Glutamatergic neuron (in vitro differentiated cells): Measurements from ENCODE around the gene DHX9. TPM values are rescaled to one million over a fixed set of nuclear protein-coding genes. Genes with fewer than 3 reads are reported as not detected.

Experiments used
- DNase-seq: peaks from one replicate; pipeline ENCODE4 v3.0.0; 2022
- H3K27ac Mint-ChIP-seq: one replicate; pipeline ENCODE4 v1.8.0; 2020; ENCODE audit warnings: mild to moderate bottlenecking, mixed read lengths, inconsistent platforms; ENCODE audit not compliant: unreplicated experiment
- H3K27me3 Mint-ChIP-seq: one replicate; pipeline ENCODE4 v1.8.0; 2020; ENCODE audit warnings: mild to moderate bottlenecking, moderate library complexity, mixed read lengths, inconsistent platforms; ENCODE audit not compliant: unreplicated experiment
- H3K36me3 Mint-ChIP-seq: one replicate; pipeline ENCODE4 v1.8.0; 2020; ENCODE audit warnings: mild to moderate bottlenecking, mixed read lengths, inconsistent platforms; ENCODE audit not compliant: unreplicated experiment
- H3K4me1 Mint-ChIP-seq: one replicate; pipeline ENCODE4 v1.8.0; 2020; ENCODE audit warnings: mild to moderate bottlenecking, low read depth, mixed read lengths, inconsistent platforms; ENCODE audit not compliant: unreplicated experiment
- H3K4me3 Mint-ChIP-seq: one replicate; pipeline ENCODE4 v1.8.0; 2020; ENCODE audit warnings: mild to moderate bottlenecking, mixed read lengths, inconsistent platforms; ENCODE audit not compliant: unreplicated experiment
- H3K9me3 Mint-ChIP-seq: one replicate; pipeline ENCODE4 v1.8.0; 2020; ENCODE audit warnings: mild to moderate bottlenecking, moderate library complexity, mixed read lengths, inconsistent platforms; ENCODE audit not compliant: unreplicated experiment
- total RNA-seq: library from RNA; stranded (reverse); fragmentation: NEBNext Ultra II Directional; extraction: Animal tissue kit (Norgen Biotek cat#: 25700); gene quantifications from one replicate; pipeline ENCODE4 v1.2.1, GENCODE V29; 2021; ENCODE audit not compliant: unreplicated experiment
- TF ChIP-seq, protein P1 (sequence below): fragments of 200-600 bp; sonication (generic); IDR thresholded peaks from one replicate; pipeline ENCODE4 v1.5.0; 2021; ENCODE audit not compliant: partially characterized antibody, unreplicated experiment

Gene DHX9
- total RNA-seq, 1 donor from 2014 or later: 215 TPM

DNA sequence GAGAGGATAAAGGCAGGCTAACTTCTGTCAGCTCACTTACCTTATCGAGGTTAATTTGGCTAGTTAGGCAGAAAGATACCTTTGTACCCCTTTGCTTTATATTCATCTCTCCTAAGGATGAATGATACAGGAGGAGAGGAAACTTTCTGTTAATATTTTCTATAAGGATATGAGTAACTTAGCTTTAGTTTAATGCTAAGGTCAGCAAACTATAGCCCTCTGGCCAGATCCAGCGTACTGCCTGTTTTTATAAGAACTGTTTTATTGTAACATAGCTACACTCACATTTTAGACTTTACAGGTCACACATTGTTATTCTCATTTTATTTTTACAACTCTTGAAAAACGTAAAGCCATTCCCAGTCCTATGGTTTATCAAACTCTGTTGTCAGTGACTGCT lies 18.1 kb downstream of the DHX9 start:
- no peak for DNase-seq
- Mint-ChIP-seq H3K4me3 (no peak overlapping the region), H3K27ac (no peak overlapping the region)

GRCh38 chr1:182860658-182861057 lies 21.5 kb downstream of the DHX9 start:
- no peaks in the 10 kb centered on the region for H3K27me3 Mint-ChIP-seq
- H3K27ac Mint-ChIP-seq: no peak overlapping the region
- H3K9me3 Mint-ChIP-seq: no peaks in the 10 kb centered on the region
- H3K4me3 Mint-ChIP-seq: no peak overlapping the region
- TF ChIP-seq, protein P1, sequence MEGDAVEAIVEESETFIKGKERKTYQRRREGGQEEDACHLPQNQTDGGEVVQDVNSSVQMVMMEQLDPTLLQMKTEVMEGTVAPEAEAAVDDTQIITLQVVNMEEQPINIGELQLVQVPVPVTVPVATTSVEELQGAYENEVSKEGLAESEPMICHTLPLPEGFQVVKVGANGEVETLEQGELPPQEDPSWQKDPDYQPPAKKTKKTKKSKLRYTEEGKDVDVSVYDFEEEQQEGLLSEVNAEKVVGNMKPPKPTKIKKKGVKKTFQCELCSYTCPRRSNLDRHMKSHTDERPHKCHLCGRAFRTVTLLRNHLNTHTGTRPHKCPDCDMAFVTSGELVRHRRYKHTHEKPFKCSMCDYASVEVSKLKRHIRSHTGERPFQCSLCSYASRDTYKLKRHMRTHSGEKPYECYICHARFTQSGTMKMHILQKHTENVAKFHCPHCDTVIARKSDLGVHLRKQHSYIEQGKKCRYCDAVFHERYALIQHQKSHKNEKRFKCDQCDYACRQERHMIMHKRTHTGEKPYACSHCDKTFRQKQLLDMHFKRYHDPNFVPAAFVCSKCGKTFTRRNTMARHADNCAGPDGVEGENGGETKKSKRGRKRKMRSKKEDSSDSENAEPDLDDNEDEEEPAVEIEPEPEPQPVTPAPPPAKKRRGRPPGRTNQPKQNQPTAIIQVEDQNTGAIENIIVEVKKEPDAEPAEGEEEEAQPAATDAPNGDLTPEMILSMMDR: no peak
- no peaks in the 10 kb centered on the region for H3K36me3 Mint-ChIP-seq
- H3K4me1 Mint-ChIP-seq: no peaks in the 10 kb centered on the region
- no peak for DNase-seq

More for the DNA sequence above, 18.1 kb downstream of the DHX9 start:
- Mint-ChIP-seq H3K36me3 (no peaks in the 10 kb centered on the region), H3K9me3 (no peaks in the 10 kb centered on the region), H3K4me1 (no peaks in the 10 kb centered on the region), H3K27me3 (no peaks in the 10 kb centered on the region)
- TF ChIP-seq, protein P1: no peak

GRCh38 chr1:182861994-182862393 lies 22.8 kb downstream of the DHX9 start:
- DNase-seq: no peak
- no peaks in the 10 kb centered on the region for H3K4me1 Mint-ChIP-seq
- TF ChIP-seq, protein P1: no peak
- no peaks in the 10 kb centered on the region for H3K27me3 Mint-ChIP-seq
- H3K4me3 Mint-ChIP-seq: no peak overlapping the region
- H3K27ac Mint-ChIP-seq: no peak overlapping the region
- H3K36me3 Mint-ChIP-seq: no peaks in the 10 kb centered on the region
- H3K9me3 Mint-ChIP-seq: no peaks in the 10 kb centered on the region

DNA sequence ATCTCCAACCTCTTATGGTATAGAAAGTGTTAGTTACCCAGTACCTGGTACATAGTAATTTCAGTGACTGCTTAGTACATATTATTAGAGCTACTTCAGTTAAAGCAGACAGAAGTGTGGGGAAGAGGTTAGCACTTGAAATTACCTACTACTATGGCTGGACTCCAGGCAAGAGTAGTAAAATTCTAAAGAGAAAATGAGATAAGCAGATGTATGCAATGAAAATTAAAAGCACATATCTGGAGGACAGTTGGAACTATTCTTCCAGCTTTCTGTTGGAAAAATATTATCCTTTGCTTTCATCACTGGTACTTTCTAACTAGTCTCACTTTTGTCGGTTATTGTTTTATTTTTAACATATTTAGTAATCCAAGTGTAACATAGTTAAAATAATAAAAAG lies 23.7 kb downstream of the DHX9 start:
- Mint-ChIP-seq H3K4me1 (no peaks in the 10 kb centered on the region), H3K36me3 (no peaks in the 10 kb centered on the region), H3K4me3 (no peak overlapping the region), H3K9me3 (no peaks in the 10 kb centered on the region), H3K27me3 (no peaks in the 10 kb centered on the region), H3K27ac (no peak overlapping the region)
- TF ChIP-seq, protein P1: no peak
- no peak for DNase-seq

DNA sequence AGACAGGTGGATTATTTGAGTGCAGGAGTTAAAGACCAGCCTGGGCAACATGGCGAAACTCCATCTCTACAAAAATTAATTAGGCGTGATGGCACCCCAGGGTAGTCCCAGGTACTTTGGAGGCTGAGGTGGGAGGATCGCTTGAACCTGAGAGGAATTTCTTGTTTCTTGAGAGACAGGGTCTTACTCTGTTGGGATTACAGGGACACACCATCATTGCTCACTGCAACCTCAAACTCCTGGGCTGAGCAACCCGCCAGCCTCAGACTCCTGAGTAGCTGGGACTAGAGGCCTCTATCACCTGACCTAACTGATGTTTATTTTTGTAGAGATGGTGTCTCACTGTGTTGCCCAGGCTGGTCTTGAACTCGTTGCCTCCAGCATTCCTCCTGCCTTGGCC lies 24.8 kb downstream of the DHX9 start:
- TF ChIP-seq, protein P1: no peak
- no peaks in the 10 kb centered on the region for H3K36me3 Mint-ChIP-seq
- no peaks in the 10 kb centered on the region for H3K27me3 Mint-ChIP-seq
- H3K27ac Mint-ChIP-seq: no peak overlapping the region
- no peak overlapping the region for H3K4me3 Mint-ChIP-seq
- no peaks in the 10 kb centered on the region for H3K4me1 Mint-ChIP-seq
- no peaks in the 10 kb centered on the region for H3K9me3 Mint-ChIP-seq
- no peak for DNase-seq
